DMS153 treated with DMSO at 0.1 percent for 48 hours (cell line): ENCODE data around the gene TEX52.
"Not testable (repeated sequence)": the region's sequence is repeated elsewhere in the genome, so short reads cannot be mapped to it uniquely, and the experiment has no call there.

Experiments used
- DNase-seq: peaks from one replicate; lab custom pipeline; 2025; ENCODE audit not compliant: unreplicated experiment; lab: John Stamatoyannopoulos, UW

Gene TEX52

GRCh38 chr12:2868986-2869632, 12.3 kb upstream of the TEX52 start:
- DNase-seq: not testable (repeated sequence)

GRCh38 chr12:2864198-2864597, 7.4 kb upstream of the TEX52 start:
- no peak for DNase-seq

GRCh38 chr12:2863402-2863801, 6.6 kb upstream of the TEX52 start:
- DNase-seq: not testable (repeated sequence)

- DNase-seq: no peak
Measured at GRCh38 chr12:2862876-2863275, 6.0 kb upstream of the TEX52 start.

- DNase-seq: no peak
Measured at GRCh38 chr12:2860170-2860569, 3.3 kb upstream of the TEX52 start.

GRCh38 chr12:2858944-2859421, 2.1 kb upstream of the TEX52 start:
- DNase-seq: no peak

- DNase-seq: no peak
Measured at GRCh38 chr12:2858334-2858733, 1.5 kb upstream of the TEX52 start.

GRCh38 chr12:2857576-2857975, 737 bp upstream of the TEX52 start:
- no peak for DNase-seq

GRCh38 chr12:2856051-2856450, 788 bp downstream of the TEX52 start:
- DNase-seq: no peak

- DNase-seq: no peak
Measured at GRCh38 chr12:2855546-2855945, 1.3 kb downstream of the TEX52 start.

GRCh38 chr12:2854669-2855453, 2.0 kb downstream of the TEX52 start:
- no peak for DNase-seq

- DNase-seq: peak; percentile 49
Measured at GRCh38 chr12:2853626-2854025, 3.2 kb downstream of the TEX52 start.

- no peak for DNase-seq
Measured at GRCh38 chr12:2851931-2852330, 4.9 kb downstream of the TEX52 start.

GRCh38 chr12:2845280-2845679, 11.6 kb downstream of the TEX52 start:
- no peak for DNase-seq

GRCh38 chr12:2844786-2845185, 12.1 kb downstream of the TEX52 start:
- DNase-seq: no peak

- no peak for DNase-seq
Measured at GRCh38 chr12:2842948-2843347, 13.9 kb downstream of the TEX52 start.

GRCh38 chr12:2841056-2841650, 15.7 kb downstream of the TEX52 start:
- no peak for DNase-seq

GRCh38 chr12:2836574-2836973, 20.3 kb downstream of the TEX52 start:
- no peak for DNase-seq

GRCh38 chr12:2835691-2836403, 21.0 kb downstream of the TEX52 start:
- DNase-seq: no peak

- DNase-seq: no peak
Measured at GRCh38 chr12:2834581-2835491, 22.0 kb downstream of the TEX52 start, which contains the start of gene NRIP2. TSS of gene NRIP2 (minus strand) at chr12:2835035. CDS start at chr12:2834983, 52 bp downstream.
